IPS DF 19.7 (cell line): ENCODE measurements around the gene HOXC9.

ENCODE experiments used
- DNase-seq: peaks from one replicate; pipeline ENCODE4 v3.0.0-alpha.2; 2013; ENCODE audit warnings: low read depth, low spot score

HOXC9 gene

GRCh38 chr12:54002278-54002914 is 2.4 kb downstream of the HOXC9 start:
- no peak for DNase-seq

- no peak for DNase-seq
Observed at GRCh38 chr12:54002915-54003389, 3.0 kb downstream of the HOXC9 start.

DNA sequence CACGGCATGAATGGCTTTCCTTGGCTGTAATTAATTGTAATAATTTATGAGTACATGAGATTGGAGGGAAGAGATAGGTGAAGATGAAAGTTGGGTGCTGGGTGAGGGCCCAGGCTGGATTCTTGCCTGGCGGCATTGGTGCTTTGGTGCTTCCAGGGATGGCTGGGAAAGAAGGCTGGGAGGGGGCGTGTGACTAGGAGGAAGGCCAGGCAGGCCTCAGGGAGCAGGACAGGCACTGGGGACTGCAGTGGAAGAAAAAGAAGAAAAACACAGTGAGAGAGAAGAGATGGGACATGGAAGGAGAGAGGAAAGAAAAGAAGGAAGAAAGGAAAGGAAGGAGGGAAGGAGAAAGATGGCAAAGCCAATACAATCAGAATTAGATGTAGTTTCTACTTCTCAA is 3.7 kb downstream of the HOXC9 start:
- no peak for DNase-seq

DNA sequence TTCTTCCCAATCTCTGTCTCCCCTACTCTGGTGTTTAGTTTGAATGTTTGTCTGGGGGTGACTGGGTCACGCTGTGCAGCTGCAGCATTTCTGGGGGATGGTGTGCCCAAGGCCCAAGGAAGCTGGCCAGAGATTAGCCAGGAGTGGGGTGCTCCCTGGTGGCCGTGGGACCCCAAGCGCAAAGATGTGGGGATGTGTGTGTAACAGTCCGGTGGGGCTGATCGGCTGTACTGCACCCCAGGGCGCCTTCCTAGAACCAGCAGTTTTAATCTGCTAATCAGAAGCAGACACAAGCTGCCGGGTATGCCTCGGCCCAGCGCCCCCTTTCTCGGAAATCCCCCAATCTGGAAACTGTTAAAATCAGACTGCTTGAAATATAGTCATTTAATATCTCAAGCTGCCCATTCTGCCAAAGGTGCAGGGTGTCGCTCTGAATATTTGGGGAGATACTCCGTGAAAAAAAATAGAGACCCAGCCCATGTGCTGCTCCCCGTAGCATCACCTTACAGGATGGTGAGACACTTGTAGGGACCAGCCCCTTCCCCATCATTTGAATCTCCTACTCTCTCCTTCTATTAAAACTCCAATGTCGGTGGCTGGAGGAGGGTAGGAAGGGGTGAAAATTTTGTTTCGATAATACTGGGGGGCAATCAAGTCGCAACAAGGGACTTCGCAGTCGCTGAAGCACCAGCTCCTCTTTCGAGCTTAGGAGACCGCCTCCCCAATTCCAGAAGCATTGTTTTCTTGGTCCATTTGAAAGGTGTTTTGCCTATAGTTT is 4.3 kb downstream of the HOXC9 start:
- DNase-seq, result no peak

- DNase-seq, result no peak
Observed at GRCh38 chr12:54004841-54005530, 5.0 kb downstream of the HOXC9 start.

GRCh38 chr12:54005531-54005852 is 5.5 kb downstream of the HOXC9 start:
- no peak for DNase-seq

- no peak for DNase-seq
Observed at GRCh38 chr12:54005853-54006558, 6.0 kb downstream of the HOXC9 start.

DNA sequence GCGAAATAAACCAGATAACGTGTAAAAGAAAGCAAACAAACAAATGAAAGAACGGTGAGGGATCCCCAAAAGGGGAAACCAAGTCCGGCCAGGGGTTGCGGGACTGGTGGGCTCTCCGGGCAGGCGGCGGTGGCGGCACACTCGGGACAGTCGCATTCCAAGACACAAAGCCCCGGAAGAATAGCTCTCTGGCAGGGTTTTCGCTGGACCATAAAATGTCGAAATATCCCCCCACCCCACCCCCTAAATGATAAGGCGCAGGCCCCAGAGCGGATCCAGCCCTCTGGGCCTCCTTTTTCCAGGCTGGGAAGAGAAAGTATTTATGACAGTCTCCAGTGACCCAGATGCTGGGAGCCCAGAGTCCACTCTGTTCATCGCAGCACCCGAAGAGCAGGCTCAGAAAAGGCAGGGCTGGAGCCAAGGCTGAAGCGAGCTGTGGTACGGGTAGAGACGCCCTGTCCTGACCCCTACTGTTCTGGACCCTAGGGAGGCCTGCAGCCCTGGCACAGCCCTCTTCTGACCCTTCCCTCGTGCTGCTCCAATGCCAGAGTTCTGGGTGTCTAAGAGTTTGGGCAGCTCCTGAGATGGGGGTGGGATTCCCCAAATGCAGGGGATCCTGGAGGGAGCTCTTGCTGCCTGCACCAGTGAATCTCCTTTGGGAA is 6.7 kb downstream of the HOXC9 start:
- no peak for DNase-seq

DNA sequence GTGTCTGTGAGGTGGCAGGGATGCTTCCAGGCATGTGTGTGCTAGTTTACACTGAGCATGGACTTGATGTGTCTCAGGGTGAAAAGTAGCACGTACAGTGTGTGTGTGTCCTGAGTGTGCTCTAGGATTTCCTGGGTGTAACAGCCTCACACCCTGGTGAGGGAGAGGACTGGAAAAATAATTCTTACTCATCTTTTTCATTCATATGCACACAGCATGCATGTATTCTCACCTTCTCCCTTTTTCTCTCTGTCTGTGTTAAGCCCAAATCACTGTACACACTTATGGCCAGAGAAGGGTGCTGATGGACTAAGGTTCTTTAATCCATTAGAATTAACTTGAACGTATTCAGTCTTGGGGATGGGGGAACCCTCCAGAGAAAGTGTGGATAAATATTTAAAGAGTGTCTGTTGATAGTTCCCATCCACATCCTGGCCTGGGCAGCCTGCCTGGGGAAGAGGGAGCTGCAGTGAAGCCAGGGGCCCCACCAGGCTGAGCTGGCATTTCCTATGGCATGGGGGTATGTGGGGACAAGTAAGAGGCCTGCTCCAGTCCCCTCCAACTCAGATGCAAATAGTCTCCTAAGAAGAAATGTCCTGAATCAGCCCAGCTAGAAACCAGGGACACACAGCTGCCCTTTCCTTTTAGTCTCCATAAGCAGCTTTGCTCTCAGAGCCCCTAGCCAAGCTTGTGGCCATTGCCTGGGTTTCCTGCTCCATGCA is 7.7 kb downstream of the HOXC9 start:
- no peak for DNase-seq

GRCh38 chr12:54008260-54008552 is 8.2 kb downstream of the HOXC9 start:
- DNase-seq, result no peak

DNA sequence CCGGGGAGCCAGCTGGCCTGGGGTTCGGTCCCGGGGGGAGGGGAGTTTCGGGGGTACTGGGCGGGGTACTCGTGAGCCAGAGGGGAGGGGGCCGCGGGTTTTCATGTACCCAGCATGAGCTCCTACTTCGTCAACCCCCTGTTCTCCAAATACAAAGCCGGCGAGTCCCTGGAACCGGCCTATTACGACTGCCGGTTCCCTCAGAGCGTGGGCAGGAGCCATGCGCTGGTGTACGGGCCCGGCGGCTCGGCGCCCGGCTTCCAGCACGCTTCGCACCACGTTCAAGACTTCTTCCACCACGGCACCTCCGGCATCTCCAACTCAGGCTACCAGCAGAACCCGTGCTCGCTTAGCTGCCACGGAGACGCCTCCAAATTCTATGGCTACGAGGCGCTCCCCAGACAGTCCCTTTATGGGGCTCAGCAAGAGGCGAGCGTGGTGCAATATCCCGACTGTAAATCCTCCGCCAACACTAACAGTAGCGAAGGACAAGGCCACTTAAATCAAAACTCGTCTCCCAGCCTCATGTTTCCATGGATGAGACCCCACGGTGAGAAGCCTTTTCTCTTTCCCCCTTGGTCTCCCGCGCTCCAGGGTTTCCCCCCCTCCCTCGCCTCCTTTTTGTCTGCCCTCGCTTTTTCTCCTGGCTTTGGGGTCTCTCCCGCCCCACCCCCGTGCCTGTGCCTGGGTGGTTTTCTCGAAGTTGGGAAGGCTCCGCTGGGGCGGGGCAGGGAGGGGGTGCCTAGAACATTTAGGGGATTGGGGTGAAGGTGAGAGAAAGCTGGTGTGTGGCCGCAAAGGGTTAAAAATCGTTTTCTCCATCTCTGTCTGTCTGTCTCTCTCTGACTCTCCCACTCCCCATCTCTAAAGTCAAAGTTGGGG is 9.5 kb downstream of the HOXC9 start:
- no peak for DNase-seq

GRCh38 chr12:54010053-54010971 is 10.4 kb downstream of the HOXC9 start:
- DNase-seq, result no peak

DNA sequence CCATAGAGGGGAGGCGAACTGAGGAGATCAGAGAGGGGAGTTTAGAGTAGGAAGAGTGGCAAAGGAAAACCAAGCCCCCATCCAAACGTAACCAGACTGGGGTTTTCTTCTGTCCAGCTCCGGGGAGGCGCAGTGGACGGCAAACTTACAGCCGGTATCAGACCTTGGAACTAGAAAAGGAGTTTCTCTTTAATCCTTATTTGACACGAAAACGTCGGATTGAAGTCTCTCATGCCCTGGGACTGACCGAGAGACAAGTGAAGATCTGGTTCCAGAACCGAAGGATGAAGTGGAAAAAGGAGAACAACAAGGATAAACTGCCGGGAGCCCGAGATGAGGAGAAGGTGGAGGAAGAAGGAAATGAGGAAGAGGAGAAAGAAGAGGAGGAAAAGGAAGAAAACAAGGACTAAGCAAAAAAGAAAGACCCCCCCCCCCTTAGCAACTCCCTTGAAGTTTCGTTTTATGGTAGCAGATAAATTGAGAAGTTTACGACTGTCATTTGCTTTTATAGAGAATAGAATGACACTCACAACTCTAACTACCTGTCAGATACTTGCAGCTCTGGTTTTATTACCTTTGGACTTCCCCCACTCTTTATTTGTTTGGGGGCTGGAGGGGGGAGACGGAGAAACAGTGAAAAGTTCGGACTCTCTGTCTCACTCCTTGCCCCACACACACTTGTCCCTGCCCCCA is 11.2 kb downstream of the HOXC9 start:
- no peak for DNase-seq

DNA sequence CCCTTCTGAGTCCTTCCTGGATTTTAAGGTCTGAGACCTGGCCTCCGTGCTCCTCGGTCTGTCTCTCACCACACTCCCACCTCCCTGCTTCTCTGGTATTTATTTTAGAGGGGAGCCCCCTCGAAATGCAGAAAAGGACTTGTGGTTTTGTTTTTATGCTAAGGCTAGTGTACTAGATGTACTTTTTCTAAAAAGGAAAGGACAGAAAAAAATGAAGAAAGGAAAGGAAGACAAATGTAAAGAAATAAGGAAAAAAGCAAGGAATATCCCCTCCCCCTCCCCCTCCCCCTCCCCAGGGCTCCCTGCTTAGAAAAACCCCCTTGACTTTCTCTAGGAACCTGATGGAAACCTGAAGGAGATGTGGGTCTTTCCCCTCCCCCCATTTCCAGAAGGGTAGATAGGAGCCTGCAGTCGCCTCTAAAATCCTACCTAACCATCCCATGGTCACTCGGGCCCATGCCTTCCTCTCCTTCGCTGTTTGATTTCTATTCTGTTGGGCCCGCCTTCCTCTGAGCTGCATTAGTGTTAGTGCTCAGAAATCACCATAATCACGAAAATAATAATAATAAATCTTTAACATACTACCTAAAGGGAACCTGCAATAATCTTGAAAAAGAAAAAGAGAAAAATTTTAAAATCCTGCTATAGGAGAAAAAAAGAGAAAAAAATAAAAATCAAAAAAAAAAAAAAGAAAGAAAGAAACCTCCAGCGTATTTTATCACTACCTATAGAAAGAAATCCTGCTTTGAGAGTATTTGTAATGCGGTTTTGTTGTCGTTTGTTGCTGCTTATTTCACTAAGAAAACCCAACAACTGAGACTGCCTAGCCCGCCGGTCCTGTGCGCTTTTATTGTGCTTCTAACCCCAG is 11.9 kb downstream of the HOXC9 start:
- no peak for DNase-seq

DNA sequence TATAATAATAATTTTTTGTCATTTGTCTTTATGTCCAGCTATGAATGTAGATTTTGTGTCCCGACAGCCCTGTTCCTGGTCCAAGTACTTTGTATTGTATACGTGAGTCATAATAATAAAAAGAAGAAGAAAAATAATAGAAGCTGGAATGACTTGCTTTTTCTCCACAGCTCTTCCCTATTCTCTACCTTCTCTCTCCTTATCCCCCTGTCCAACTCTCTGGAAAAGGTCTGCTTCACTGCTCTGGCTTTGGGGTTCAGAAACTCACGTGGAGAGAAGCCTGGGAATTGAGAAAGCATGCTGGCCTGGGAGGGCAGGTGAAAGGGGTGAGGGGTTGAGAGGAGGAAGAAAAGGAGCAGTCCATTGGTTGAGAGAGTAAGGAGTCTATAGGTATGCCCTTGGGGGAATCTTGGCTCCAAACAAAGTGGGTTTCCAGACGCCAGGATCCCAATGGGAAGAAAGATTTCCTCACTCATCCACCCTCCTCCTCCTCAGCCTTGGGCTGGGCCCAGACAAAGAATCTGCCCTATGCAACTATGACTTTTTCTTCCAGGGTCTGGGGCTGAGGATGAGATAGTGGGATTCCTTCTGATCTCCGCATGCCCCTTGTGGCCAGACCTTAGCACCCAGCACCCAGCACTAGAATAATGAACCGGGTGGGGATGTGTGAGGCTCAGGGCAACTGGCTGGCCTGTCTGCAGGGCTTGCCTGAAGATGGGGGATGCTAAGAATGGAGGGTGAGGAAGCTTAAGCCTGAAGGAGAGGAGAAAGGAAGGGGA is 12.9 kb downstream of the HOXC9 start:
- no peak for DNase-seq

DNA sequence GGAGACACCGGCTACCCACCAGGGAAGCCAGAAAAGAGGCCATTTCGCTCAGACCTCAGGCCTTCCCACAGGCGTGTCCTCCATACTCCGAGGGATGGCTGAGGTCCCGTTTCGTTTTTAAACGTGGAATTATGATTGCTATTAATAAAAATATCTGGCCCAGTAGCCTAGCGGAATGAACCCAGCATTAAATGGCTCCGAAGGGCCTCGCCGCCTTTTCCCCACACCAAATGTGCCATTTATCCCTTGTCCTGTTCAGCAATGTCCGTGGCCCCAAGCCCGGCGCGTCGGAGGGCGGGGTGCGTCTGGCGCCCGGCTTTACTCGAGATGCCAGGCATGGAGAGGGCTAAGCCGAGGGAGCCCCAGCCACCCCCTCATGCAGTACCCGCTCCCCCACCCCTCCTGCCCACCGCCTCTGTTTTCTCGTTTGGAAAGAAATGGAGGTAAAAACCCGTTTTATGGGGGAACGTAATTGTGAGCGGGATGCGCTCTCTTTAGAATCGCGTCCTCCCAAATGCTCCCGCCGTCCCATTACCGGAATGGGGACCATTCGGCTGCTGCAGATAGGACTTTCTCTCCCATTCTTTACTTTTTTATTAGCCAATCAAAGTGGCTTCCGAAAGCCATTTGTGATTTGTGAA is 14.5 kb downstream of the HOXC9 start:
- DNase-seq, result no peak
